Natural killer cell (primary cell): ENCODE data around the gene OR4N5. TPM values are rescaled to one million over a fixed set of nuclear protein-coding genes. Genes with fewer than 3 reads are reported as not detected.

Source experiments
- ATAC-seq, 3 donors: fragments of 150-1000 bp in 2 of 3; fragments of 200-7000 bp in 1 of 3; cut with Tn5 transposase; 1 replicate in 1 of 3; 2 replicates in 2 of 3; pipeline ENCODE4 v1.10.0; 2021; ENCODE audit warnings: mild to moderate bottlenecking in 2 of 3, moderate library complexity in 2 of 3
- DNase-seq, 2 donors: peaks; one replicate each; pipeline versions ENCODE4 v3.0.0 to v3.0.0-alpha.2; 2013 to 2021; ENCODE audit warnings: mixed read lengths in 1 of 2
- H3K27ac ChIP-seq: one replicate; pipeline ENCODE4 v1.5.1; 2013; ENCODE audit warnings: mild to moderate bottlenecking, low read length
- H3K27me3 ChIP-seq: one replicate; pipeline ENCODE4 v1.6.1; 2013; ENCODE audit warnings: low read length; ENCODE audit not compliant: control insufficient read depth, insufficient read depth
- H3K36me3 ChIP-seq: one replicate; pipeline ENCODE4 v1.6.1; 2013; ENCODE audit warnings: low read length; ENCODE audit not compliant: control insufficient read depth, insufficient read depth
- H3K4me1 ChIP-seq: one replicate; pipeline ENCODE4 v1.6.1; 2013; ENCODE audit warnings: low read length; ENCODE audit not compliant: control insufficient read depth, insufficient read depth
- H3K4me3 ChIP-seq: one replicate; pipeline ENCODE4 v1.5.1; 2013; ENCODE audit warnings: low read length
- H3K9me3 ChIP-seq: one replicate; pipeline ENCODE4 v1.6.1; 2013; ENCODE audit warnings: low read length; ENCODE audit not compliant: control insufficient read depth, insufficient read depth
- H3K27ac Mint-ChIP-seq, 2 donors: one replicate each; pipeline ENCODE4 v1.8.0; 2022; ENCODE audit warnings: mild to moderate bottlenecking in 2 of 2, mixed read lengths in 2 of 2, moderate library complexity in 1 of 2
- H3K27me3 Mint-ChIP-seq, 2 donors: one replicate each; pipeline ENCODE4 v1.8.0; 2022; ENCODE audit warnings: low read depth in 2 of 2, mixed read lengths in 2 of 2
- H3K36me3 Mint-ChIP-seq: one replicate; pipeline ENCODE4 v1.8.0; 2022; ENCODE audit warnings: mixed read lengths
- H3K4me1 Mint-ChIP-seq, 2 donors: one replicate each; pipeline ENCODE4 v1.8.0; 2022; ENCODE audit warnings: mixed read lengths in 2 of 2
- H3K4me3 Mint-ChIP-seq: one replicate; pipeline ENCODE4 v1.8.0; 2022; ENCODE audit warnings: mild to moderate bottlenecking, moderate library complexity, mixed read lengths
- H3K9me3 Mint-ChIP-seq, 2 donors: one replicate each; pipeline ENCODE4 v1.8.0; 2022; ENCODE audit warnings: mixed read lengths in 2 of 2
- WGBS: methylation state at CpG from one replicate; pipeline ENCODE4 v1.1.7; 2013; ENCODE audit warnings: missing lambda C conversion rate; ENCODE audit not compliant: insufficient coverage; 5-methylcytosine and 5-hydroxymethylcytosine counted together
- intact Hi-C: fragments of 100-400 bp; cut with micrococcal nuclease; formaldehyde crosslinking; loops from one replicate; pipeline ENCODE4 v1.14.2; 2022
- total RNA-seq, 4 donors: library from RNA; stranded (reverse); fragments of 120-200 nt in 1 of 4; gene quantifications; one replicate each; pipeline versions ENCODE4 v1.2.3 to v1.2.4, GENCODE V29; 2013 to 2022
- TF ChIP-seq, protein P1 (sequence below): fragments of 200-600 bp; IDR thresholded peaks from one replicate; pipeline ENCODE4 v1.8.0; 2022; ENCODE audit warnings: antibody characterized with exemption

OR4N5 gene
- total RNA-seq, 3 donors from 2014 or later (not counting 1 experiment from before 2014, with no cell fraction given) = not detected

DNA sequence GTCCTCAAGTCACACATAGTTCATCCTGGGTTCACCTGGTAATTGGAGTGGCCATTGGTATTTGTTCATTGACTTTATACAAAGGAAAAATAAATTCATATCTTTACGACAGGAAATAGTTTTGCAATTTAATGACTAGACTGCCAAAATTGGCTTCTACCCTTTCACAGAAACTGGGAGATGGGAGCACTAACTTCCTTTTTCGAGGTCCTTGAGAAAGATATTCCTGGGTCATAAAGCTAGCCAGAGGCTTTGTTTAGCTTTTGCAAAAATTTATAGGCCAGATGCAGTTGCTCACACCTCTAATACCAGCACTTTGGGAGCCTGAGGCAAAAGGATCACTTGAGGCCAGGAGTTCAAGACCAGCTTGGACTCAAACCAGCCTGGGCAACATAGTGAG lies 41.9 kb downstream of the OR4N5 start:
- ATAC-seq = no peak
- Mint-ChIP-seq H3K4me3 (no peak overlapping the region), H3K27ac (no peak overlapping the region), H3K27me3 (peaks cover 0 to 7% of the 10 kb centered on the region in 2 donors), H3K36me3 (no peaks in the 10 kb centered on the region), H3K4me1 (no peaks in the 10 kb centered on the region), H3K9me3 (peaks cover 0 to 8% of the 10 kb centered on the region in 2 donors)
- intact Hi-C loops = no loop called here
- H3K4me1 ChIP-seq = no peaks in the 10 kb centered on the region
- TF ChIP-seq, protein P1, sequence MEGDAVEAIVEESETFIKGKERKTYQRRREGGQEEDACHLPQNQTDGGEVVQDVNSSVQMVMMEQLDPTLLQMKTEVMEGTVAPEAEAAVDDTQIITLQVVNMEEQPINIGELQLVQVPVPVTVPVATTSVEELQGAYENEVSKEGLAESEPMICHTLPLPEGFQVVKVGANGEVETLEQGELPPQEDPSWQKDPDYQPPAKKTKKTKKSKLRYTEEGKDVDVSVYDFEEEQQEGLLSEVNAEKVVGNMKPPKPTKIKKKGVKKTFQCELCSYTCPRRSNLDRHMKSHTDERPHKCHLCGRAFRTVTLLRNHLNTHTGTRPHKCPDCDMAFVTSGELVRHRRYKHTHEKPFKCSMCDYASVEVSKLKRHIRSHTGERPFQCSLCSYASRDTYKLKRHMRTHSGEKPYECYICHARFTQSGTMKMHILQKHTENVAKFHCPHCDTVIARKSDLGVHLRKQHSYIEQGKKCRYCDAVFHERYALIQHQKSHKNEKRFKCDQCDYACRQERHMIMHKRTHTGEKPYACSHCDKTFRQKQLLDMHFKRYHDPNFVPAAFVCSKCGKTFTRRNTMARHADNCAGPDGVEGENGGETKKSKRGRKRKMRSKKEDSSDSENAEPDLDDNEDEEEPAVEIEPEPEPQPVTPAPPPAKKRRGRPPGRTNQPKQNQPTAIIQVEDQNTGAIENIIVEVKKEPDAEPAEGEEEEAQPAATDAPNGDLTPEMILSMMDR = no peak
- no peak overlapping the region for H3K4me3 ChIP-seq
- no peaks in the 10 kb centered on the region for H3K36me3 ChIP-seq
- H3K9me3 ChIP-seq = no peaks in the 10 kb centered on the region
- DNase-seq = no peak
- no peak overlapping the region for H3K27ac ChIP-seq
- H3K27me3 ChIP-seq = no peaks in the 10 kb centered on the region
- 57% methylated on average over 2 of the region's 2 CpGs for WGBS

DNA sequence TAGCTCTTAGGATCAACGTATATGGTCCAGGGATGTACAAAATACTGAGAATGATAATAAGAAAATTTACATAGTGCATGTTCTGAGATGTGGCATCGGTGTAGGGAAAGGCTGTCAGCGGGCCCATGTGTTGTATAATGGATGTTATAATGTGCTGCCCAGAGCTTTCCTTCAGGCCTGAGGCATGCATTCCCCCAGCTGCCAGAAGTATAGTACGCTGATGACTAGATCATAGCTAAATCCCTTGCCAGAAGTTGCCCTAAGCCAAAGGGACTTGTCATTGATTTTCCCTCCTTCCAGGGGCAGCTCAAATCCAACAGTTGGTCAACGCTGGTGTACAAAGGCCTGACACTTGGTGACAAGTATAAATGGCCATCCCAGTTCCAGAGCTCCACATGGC lies 45.6 kb downstream of the OR4N5 start:
- no peak overlapping the region for H3K4me3 ChIP-seq
- H3K9me3 Mint-ChIP-seq = peaks cover 0 to 9% of the 10 kb centered on the region in 2 donors
- no peaks in the 10 kb centered on the region for H3K36me3 ChIP-seq
- intact Hi-C loops = no loop called here
- H3K36me3 Mint-ChIP-seq = no peaks in the 10 kb centered on the region
- TF ChIP-seq, protein P1 = no peak
- no peaks in the 10 kb centered on the region for H3K9me3 ChIP-seq
- no peaks in the 10 kb centered on the region for H3K4me1 Mint-ChIP-seq
- H3K27me3 Mint-ChIP-seq = peaks cover 0 to 9% of the 10 kb centered on the region in 2 donors
- H3K4me1 ChIP-seq = no peaks in the 10 kb centered on the region
- DNase-seq (no peak), ATAC-seq (no peak)
- H3K27ac ChIP-seq = no peak overlapping the region
- H3K27ac Mint-ChIP-seq = no peak overlapping the region
- no peak overlapping the region for H3K4me3 Mint-ChIP-seq
- H3K27me3 ChIP-seq = no peaks in the 10 kb centered on the region
- WGBS = 74% methylated on average over 5 of the region's 5 CpGs

DNA sequence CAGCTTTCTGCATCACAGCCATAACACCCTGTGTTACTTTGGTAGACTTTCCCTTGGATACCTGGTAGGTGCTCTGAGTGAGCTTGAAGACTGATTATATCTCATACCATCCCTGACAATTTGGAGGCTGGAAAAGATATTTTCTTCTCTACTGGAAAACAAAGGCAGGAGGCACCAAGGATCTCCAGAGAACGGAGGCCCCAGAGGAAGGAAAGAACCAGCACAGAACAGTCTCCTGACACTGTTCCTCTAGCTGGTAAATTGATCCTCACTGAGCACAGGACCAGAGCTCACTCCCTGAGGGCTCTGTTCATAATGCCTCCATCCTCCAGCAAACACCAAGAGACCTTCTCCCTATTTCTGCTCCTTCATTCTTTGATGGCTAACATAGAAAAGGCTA lies 52.0 kb downstream of the OR4N5 start, which contains the start of gene OR11G2:
OR11G2 (plus strand) TSS at position 301 of the 400 bp plus-strand sequence. CDS start 6,542 bp downstream, outside the sequence.
- Mint-ChIP-seq H3K9me3 (peaks cover 0 to 2% of the 10 kb centered on the region in 2 donors), H3K36me3 (no peaks in the 10 kb centered on the region), H3K27ac (no peak within 1 kb of the TSS), H3K27me3 (peaks cover 0 to 8% of the 10 kb centered on the region in 2 donors), H3K4me3 (no peak within 1 kb of the TSS), H3K4me1 (no peaks in the 10 kb centered on the region)
- H3K4me3 ChIP-seq = no peak within 1 kb of the TSS
- 62% methylated on average over 1 of the region's 1 CpG for WGBS
- no peaks in the 10 kb centered on the region for H3K27me3 ChIP-seq
- TF ChIP-seq, protein P1 = no peak
- intact Hi-C loops = no loop called here
- no peaks in the 10 kb centered on the region for H3K9me3 ChIP-seq
- H3K4me1 ChIP-seq = no peaks in the 10 kb centered on the region
- H3K27ac ChIP-seq = no peak within 1 kb of the TSS
- DNase-seq = no peak
- no peak for ATAC-seq
- H3K36me3 ChIP-seq = no peaks in the 10 kb centered on the region

DNA sequence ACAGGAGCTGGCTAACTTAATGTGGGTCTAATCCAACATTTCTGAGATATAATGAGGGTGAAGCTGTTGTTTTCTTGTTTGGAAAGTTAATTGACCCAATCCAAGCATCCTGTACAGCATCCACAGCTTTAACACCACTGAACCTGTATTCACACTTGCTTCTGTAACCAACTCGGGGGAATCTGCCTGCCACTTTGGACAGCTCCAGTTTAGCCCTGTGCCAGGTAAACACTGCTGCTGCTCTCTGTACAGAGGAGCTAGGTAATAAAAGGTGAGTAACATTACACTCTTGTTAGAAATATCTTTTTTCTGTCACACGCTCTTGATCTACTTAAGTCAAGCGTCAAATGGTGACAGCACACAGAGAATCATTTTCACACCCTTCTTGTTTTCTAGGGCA lies 52.8 kb downstream of the OR4N5 start:
- Histone ChIP-seq H3K27me3 (no peaks in the 10 kb centered on the region), H3K9me3 (no peaks in the 10 kb centered on the region), H3K27ac (no peak overlapping the region), H3K4me3 (no peak overlapping the region), H3K36me3 (no peaks in the 10 kb centered on the region), H3K4me1 (no peaks in the 10 kb centered on the region)
- Mint-ChIP-seq H3K27me3 (peaks cover 0 to 8% of the 10 kb centered on the region in 2 donors), H3K4me1 (no peaks in the 10 kb centered on the region), H3K4me3 (no peak overlapping the region), H3K36me3 (no peaks in the 10 kb centered on the region), H3K9me3 (peaks cover 0 to 2% of the 10 kb centered on the region in 2 donors), H3K27ac (no peak overlapping the region)
- no peak for ATAC-seq
- intact Hi-C loops = no loop called here
- TF ChIP-seq, protein P1 = no peak
- WGBS = 77% methylated on average over 3 of the region's 3 CpGs
- DNase-seq = no peak
